Ovary (tissue), 3 donors: Measurements from ENCODE around the gene DNM2.

ENCODE experiments used
- CTCF ChIP-seq, 3 donors: fragments of 450-650 bp in 2 of 3; fragments of 200-600 bp in 1 of 3; IDR thresholded peaks; one replicate each; pipeline versions ENCODE4 v1.5.1 to v1.8.0; 2016 to 2022; ENCODE audit warnings: antibody characterized with exemption in 3 of 3, mild to moderate bottlenecking in 1 of 3
- EP300 ChIP-seq: sonication (generic); formaldehyde crosslinking; IDR thresholded peaks from one replicate; pipeline ENCODE4 v1.6.1; 2017; ENCODE audit warnings: antibody characterized with exemption
- POLR2A ChIP-seq: fragments of 450-650 bp; IDR thresholded peaks from one replicate; pipeline ENCODE4 v1.6.1; 2017; ENCODE audit warnings: antibody characterized with exemption, mild to moderate bottlenecking, moderate library complexity
- donor health status: DM: no; HTN: no; CAD: no.

GRCh38 chr19:10784257-10784656 is 66.4 kb downstream of the DNM2 start:
- TF ChIP-seq CTCF (IDR thresholded peaks at IDR 0.05) = no peak
- no peak for TF ChIP-seq EP300
- TF ChIP-seq POLR2A = no peak
